ENCODE results near the gene CTSD. TPM values are rescaled to one million over a fixed set of nuclear protein-coding genes. Genes with fewer than 3 reads are reported as not detected.

The CTSD gene
- total RNA-seq, 1 donor from 2014 or later: 92.1 TPM

DNA sequence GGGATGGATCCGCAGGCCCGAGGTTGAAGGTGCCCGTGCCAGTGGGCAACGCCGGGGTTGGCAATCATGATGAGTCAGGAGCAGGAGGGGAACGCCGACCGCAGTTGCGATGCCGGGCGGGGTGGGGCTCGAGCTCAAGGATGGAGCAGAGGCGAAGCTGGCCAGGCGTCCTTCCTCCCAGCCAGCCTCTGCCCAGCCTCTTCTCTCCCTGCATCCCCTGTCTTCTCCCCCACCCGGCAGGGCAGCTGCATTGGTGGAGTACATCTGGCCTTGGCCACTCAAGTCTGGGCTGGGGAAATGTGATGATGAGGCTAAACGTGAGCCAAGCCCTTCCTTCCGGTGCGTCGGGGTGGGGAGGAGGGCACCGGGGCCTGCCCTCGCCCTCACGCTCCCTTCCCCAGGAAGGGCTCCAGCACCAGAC lies 17.2 kb downstream of the CTSD start:
- no peaks in the 10 kb centered on the region for H3K9me3 Mint-ChIP-seq
- H3K4me3 Mint-ChIP-seq: no peak overlapping the region
- peaks cover 10% of the 10 kb centered on the region for H3K4me1 Mint-ChIP-seq (ENCODE audit: low read depth)

GRCh38 chr11:1745701-1746320 lies 17.9 kb downstream of the CTSD start:
- H3K9me3 Mint-ChIP-seq: no peaks in the 10 kb centered on the region
- H3K4me3 Mint-ChIP-seq: no peak overlapping the region
- H3K36me3 Mint-ChIP-seq (ENCODE audit: low read depth): peaks cover 5% of the 10 kb centered on the region
- intact Hi-C loops (cut with micrococcal nuclease): no loop called here
- H3K27me3 Mint-ChIP-seq (ENCODE audit: insufficient read depth): peaks cover 12% of the 10 kb centered on the region
- H3K4me1 Mint-ChIP-seq (ENCODE audit: low read depth): peaks cover 10% of the 10 kb centered on the region
- H3K27ac Mint-ChIP-seq: no peak overlapping the region
- DNase-seq (ENCODE audit: low spot score): no peak

More for the DNA sequence above, 17.2 kb downstream of the CTSD start:
- DNase-seq (ENCODE audit: low spot score): no peak
- intact Hi-C loops (cut with micrococcal nuclease): no loop called here
- no peak overlapping the region for H3K27ac Mint-ChIP-seq
- H3K27me3 Mint-ChIP-seq (ENCODE audit: insufficient read depth): peaks cover 12% of the 10 kb centered on the region
- H3K36me3 Mint-ChIP-seq (ENCODE audit: low read depth): peaks cover 5% of the 10 kb centered on the region

- no peak for DNase-seq (ENCODE audit: low spot score)
- Mint-ChIP-seq H3K36me3 (ENCODE audit: low read depth) (peaks cover under 1% of the 10 kb centered on the region), H3K27ac (no peak overlapping the region), H3K4me3 (no peak overlapping the region), H3K4me1 (ENCODE audit: low read depth) (peaks cover 5% of the 10 kb centered on the region), H3K9me3 (no peaks in the 10 kb centered on the region), H3K27me3 (ENCODE audit: insufficient read depth) (peaks cover 7% of the 10 kb centered on the region)
- intact Hi-C loops (cut with micrococcal nuclease): no loop called here
These were observed 18.6 kb downstream of the CTSD start for GRCh38 chr11:1744891-1745700.

GRCh38 chr11:1744137-1744886 lies 19.4 kb downstream of the CTSD start:
- no peak for DNase-seq (ENCODE audit: low spot score)
- Mint-ChIP-seq H3K4me1 (ENCODE audit: low read depth) (no peaks in the 10 kb centered on the region), H3K36me3 (ENCODE audit: low read depth) (no peaks in the 10 kb centered on the region), H3K4me3 (no peak overlapping the region), H3K9me3 (no peaks in the 10 kb centered on the region), H3K27me3 (ENCODE audit: insufficient read depth) (peaks cover 5% of the 10 kb centered on the region), H3K27ac (no peak overlapping the region)
- intact Hi-C loops (cut with micrococcal nuclease): no loop called here

DNA sequence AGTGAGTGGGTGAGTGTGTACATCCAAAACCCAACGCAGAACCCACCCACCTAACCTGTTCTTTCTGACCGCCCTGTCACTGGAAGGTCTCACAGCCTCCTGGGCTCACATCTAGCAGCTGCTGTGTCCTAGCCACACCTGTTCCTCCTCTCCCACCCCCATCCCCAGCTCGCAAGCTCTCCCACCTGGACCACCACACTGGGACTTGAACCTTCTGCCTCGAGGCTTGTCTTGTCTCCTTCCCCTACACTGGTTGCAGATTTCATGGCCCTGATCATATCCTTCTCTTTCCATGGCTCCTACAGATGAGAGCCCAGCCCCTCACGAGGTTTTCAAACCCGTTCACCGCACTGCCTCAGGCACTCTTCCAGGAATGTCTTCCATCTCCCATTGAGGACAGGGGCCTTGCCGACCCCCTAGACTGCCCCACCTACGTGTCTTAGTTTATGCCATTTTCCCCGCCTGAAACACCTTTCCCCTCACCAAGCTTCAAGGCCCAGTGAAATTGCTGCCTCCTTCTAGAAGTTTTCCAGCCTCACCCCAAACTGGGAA lies 20.1 kb downstream of the CTSD start:
- Mint-ChIP-seq H3K27me3 (ENCODE audit: insufficient read depth) (peaks cover 5% of the 10 kb centered on the region), H3K27ac (no peak overlapping the region), H3K36me3 (ENCODE audit: low read depth) (no peaks in the 10 kb centered on the region), H3K9me3 (no peaks in the 10 kb centered on the region), H3K4me1 (ENCODE audit: low read depth) (no peaks in the 10 kb centered on the region), H3K4me3 (no peak overlapping the region)
- no peak for DNase-seq (ENCODE audit: low spot score)
- intact Hi-C loops (cut with micrococcal nuclease): no loop called here

DNA sequence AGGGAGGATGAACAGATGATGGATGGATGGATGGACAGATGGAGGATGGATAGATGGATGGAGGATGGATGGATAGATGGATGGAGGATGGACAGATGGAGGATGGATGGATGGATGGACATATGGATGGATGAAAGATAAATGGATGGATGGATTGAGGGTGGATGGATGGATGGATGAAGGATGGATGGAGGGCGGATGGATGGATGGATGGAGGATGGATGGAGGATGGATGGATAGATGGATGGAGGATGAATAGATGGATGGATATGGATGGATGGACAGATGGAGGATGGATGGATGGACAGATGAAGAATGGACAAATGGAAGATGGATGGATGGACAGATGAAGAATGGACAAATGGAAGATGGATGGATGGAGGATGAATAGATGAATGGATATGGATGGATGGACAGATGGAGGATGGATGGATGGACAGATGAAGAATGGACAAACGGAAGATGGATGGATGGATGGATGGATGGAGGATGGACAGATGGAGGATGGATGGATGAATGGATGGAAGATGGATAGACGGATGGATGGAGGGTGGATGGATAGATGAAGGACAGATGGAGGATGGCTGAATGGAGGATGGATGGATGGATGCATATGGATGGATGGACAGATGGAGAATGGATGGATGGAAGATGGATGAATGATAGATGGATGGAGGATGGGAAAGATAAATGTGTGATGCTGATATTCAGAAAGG lies 20.7 kb downstream of the CTSD start:
- Mint-ChIP-seq H3K4me1 (ENCODE audit: low read depth) (no peaks in the 10 kb centered on the region), H3K27me3 (ENCODE audit: insufficient read depth) (peaks cover 5% of the 10 kb centered on the region), H3K36me3 (ENCODE audit: low read depth) (no peaks in the 10 kb centered on the region), H3K9me3 (peaks cover under 1% of the 10 kb centered on the region), H3K4me3 (no peak overlapping the region), H3K27ac (no peak overlapping the region)
- DNase-seq (ENCODE audit: low spot score): no peak
- intact Hi-C loops (cut with micrococcal nuclease): no loop called here

- Mint-ChIP-seq H3K4me3 (no peak overlapping the region), H3K4me1 (ENCODE audit: low read depth) (no peaks in the 10 kb centered on the region), H3K36me3 (ENCODE audit: low read depth) (no peaks in the 10 kb centered on the region), H3K9me3 (peaks cover 8% of the 10 kb centered on the region), H3K27me3 (ENCODE audit: insufficient read depth) (peaks cover 5% of the 10 kb centered on the region), H3K27ac (no peak overlapping the region)
- DNase-seq (ENCODE audit: low spot score): no peak
- intact Hi-C loops (cut with micrococcal nuclease): no loop called here
These were observed 21.4 kb downstream of the CTSD start for GRCh38 chr11:1742371-1742770.

- Mint-ChIP-seq H3K4me3 (no peak overlapping the region), H3K27ac (no peak overlapping the region), H3K36me3 (ENCODE audit: low read depth) (no peaks in the 10 kb centered on the region), H3K4me1 (ENCODE audit: low read depth) (no peaks in the 10 kb centered on the region), H3K9me3 (peaks cover 11% of the 10 kb centered on the region), H3K27me3 (ENCODE audit: insufficient read depth) (peaks cover 5% of the 10 kb centered on the region)
- no peak for DNase-seq (ENCODE audit: low spot score)
- intact Hi-C loops (cut with micrococcal nuclease): no loop called here
These were observed 22.0 kb downstream of the CTSD start for GRCh38 chr11:1741741-1742140.

DNA sequence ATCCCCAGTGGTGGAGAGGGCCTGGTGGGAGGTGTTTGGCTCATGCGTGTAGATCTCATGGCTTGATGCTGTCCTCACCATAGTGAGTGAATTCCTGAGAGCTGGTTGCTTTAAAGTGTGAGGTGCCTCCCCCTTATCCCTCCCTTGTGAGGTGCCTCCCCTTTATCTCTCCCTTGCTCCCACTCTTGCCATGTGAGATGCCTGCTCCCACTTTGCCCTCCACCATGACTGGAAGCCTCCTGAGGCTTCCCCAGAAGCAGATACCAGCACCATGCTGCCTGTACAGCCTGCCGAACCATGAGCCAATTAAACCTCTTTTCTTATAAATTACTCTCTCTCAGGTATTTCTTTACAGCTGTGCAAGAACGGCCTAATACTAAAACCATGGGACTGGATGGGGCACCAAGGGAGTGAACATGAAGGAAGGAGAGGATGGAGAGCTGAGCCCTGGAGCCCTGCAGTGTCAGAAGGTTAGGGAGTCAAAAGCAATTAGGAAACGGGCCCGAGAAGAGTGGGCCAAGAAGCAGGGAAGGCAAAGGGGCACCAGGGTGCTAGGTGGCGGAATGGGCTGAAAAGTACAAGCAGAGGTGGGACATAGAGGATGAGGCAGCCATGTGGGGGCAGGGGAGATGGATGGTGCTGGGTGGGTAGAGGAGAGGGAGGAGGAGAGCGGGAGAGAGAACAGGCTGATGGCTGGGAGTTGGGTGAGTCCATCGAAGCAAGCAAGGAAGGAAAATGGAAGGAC lies 22.8 kb downstream of the CTSD start:
- intact Hi-C loops (cut with micrococcal nuclease): no loop called here
- H3K4me1 Mint-ChIP-seq (ENCODE audit: low read depth): no peaks in the 10 kb centered on the region
- H3K27me3 Mint-ChIP-seq (ENCODE audit: insufficient read depth): peaks cover 9% of the 10 kb centered on the region
- no peaks in the 10 kb centered on the region for H3K36me3 Mint-ChIP-seq (ENCODE audit: low read depth)
- no peak overlapping the region for H3K27ac Mint-ChIP-seq
- no peak for DNase-seq (ENCODE audit: low spot score)
- no peak overlapping the region for H3K4me3 Mint-ChIP-seq
- H3K9me3 Mint-ChIP-seq: peaks cover 19% of the 10 kb centered on the region

GRCh38 chr11:1739576-1739975 lies 24.2 kb downstream of the CTSD start:
- no peaks in the 10 kb centered on the region for H3K4me1 Mint-ChIP-seq (ENCODE audit: low read depth)
- no peaks in the 10 kb centered on the region for H3K36me3 Mint-ChIP-seq (ENCODE audit: low read depth)
- no peak for DNase-seq (ENCODE audit: low spot score)
- peaks cover 9% of the 10 kb centered on the region for H3K27me3 Mint-ChIP-seq (ENCODE audit: insufficient read depth)
- no peak overlapping the region for H3K4me3 Mint-ChIP-seq
- peaks cover 26% of the 10 kb centered on the region for H3K9me3 Mint-ChIP-seq
- no peak overlapping the region for H3K27ac Mint-ChIP-seq
- intact Hi-C loops (cut with micrococcal nuclease): no loop called here

GRCh38 chr11:1738380-1738779 lies 25.3 kb downstream of the CTSD start:
- no peak overlapping the region for H3K4me3 Mint-ChIP-seq
- H3K27me3 Mint-ChIP-seq (ENCODE audit: insufficient read depth): peaks cover 9% of the 10 kb centered on the region
- H3K9me3 Mint-ChIP-seq: peaks cover 26% of the 10 kb centered on the region
- intact Hi-C loops (cut with micrococcal nuclease): no loop called here
- no peak for DNase-seq (ENCODE audit: low spot score)
- no peak overlapping the region for H3K27ac Mint-ChIP-seq
- no peaks in the 10 kb centered on the region for H3K36me3 Mint-ChIP-seq (ENCODE audit: low read depth)
- no peaks in the 10 kb centered on the region for H3K4me1 Mint-ChIP-seq (ENCODE audit: low read depth)
